Mesenchymal stem cell (in vitro differentiated cells and primary cell): Measurements from ENCODE around the gene PSPH.
"Not testable (repeated sequence)": the region's sequence is repeated elsewhere in the genome, so short reads cannot be mapped to it uniquely, and the experiment has no call there.

Experiments used
- DNase-seq: peaks from one replicate; pipeline ENCODE4 v3.0.0-alpha.2; 2013
- H2AFZ ChIP-seq: one replicate; pipeline ENCODE4 v1.6.1; 2013; ENCODE audit warnings: low read depth, mild to moderate bottlenecking, control low read depth, inconsistent platforms, low read length, moderate library complexity
- H2AK5ac ChIP-seq: 2 replicates; pipeline ENCODE4 v1.6.1; 2013; ENCODE audit warnings: low read length, moderate library complexity, mild to moderate bottlenecking, inconsistent platforms; ENCODE audit not compliant: severe bottlenecking
- H2BK120ac ChIP-seq: one replicate; pipeline ENCODE4 v1.6.1; 2013; ENCODE audit warnings: low read depth, mild to moderate bottlenecking, inconsistent platforms, low read length, moderate library complexity
- H2BK12ac ChIP-seq, 2 experiments: one replicate each; pipeline ENCODE4 v1.6.1; 2013; ENCODE audit warnings: inconsistent platforms in 2 of 2, low read length in 2 of 2, mild to moderate bottlenecking in 2 of 2, moderate library complexity in 2 of 2, control low read depth in 1 of 2
- H2BK15ac ChIP-seq: one replicate; pipeline ENCODE4 v1.6.1; 2013; ENCODE audit warnings: mild to moderate bottlenecking, low read depth, inconsistent platforms; ENCODE audit not compliant: poor library complexity, severe bottlenecking
- H2BK5ac ChIP-seq: 2 replicates; pipeline ENCODE4 v1.6.1; 2013; ENCODE audit warnings: low read depth, mild to moderate bottlenecking, low read length, control low read depth, inconsistent platforms; ENCODE audit not compliant: poor library complexity, severe bottlenecking
- H3K14ac ChIP-seq, 2 experiments: one replicate each; pipeline ENCODE4 v1.6.1; 2013; ENCODE audit warnings: inconsistent platforms in 2 of 2, low read length in 2 of 2, control low read depth in 1 of 2, mild to moderate bottlenecking in 1 of 2, moderate library complexity in 1 of 2
- H3K18ac ChIP-seq, 2 experiments: one replicate each; pipeline ENCODE4 v1.6.1; 2013; ENCODE audit warnings: inconsistent platforms in 2 of 2, low read length in 2 of 2, control low read depth in 1 of 2, low read depth in 1 of 2, mild to moderate bottlenecking in 1 of 2
- H3K23ac ChIP-seq, 2 experiments: one replicate each; pipeline ENCODE4 v1.6.1; 2013; ENCODE audit warnings: inconsistent platforms in 2 of 2, low read length in 2 of 2, mild to moderate bottlenecking in 2 of 2, moderate library complexity in 2 of 2, control low read depth in 1 of 2
- H3K27ac ChIP-seq: 2 replicates; pipeline ENCODE4 v1.5.1; 2013; ENCODE audit warnings: mild to moderate bottlenecking, moderate library complexity, low read length, control low read depth, inconsistent platforms; ENCODE audit not compliant: poor library complexity, severe bottlenecking
- H3K27me3 ChIP-seq, 2 experiments: 2 replicates each; pipeline versions ENCODE4 v1.6.1 to v1.7.0; 2013; ENCODE audit warnings: low read length in 2 of 2, mild to moderate bottlenecking in 2 of 2, moderate library complexity in 2 of 2, control low read depth in 1 of 2, inconsistent platforms in 1 of 2; ENCODE audit not compliant: control insufficient read depth in 1 of 2, insufficient read depth in 1 of 2
- H3K36me3 ChIP-seq, 2 experiments: 2 replicates each; pipeline versions ENCODE4 v1.6.1 to v1.7.0; 2013; ENCODE audit warnings: low read length in 2 of 2, control low read depth in 1 of 2, inconsistent platforms in 1 of 2, low read depth in 1 of 2, mild to moderate bottlenecking in 1 of 2; ENCODE audit not compliant: insufficient read depth in 2 of 2, control insufficient read depth in 1 of 2
- H3K4ac ChIP-seq, 2 experiments: one replicate each; pipeline ENCODE4 v1.6.1; 2013; ENCODE audit warnings: inconsistent platforms in 2 of 2, low read length in 2 of 2, mild to moderate bottlenecking in 2 of 2, moderate library complexity in 2 of 2, control low read depth in 1 of 2, low read depth in 1 of 2
- H3K4me1 ChIP-seq: 2 replicates; pipeline ENCODE4 v1.6.1; 2013; ENCODE audit warnings: low read depth, low read length, control low read depth; ENCODE audit not compliant: control insufficient read depth, insufficient read depth
- H3K4me2 ChIP-seq: 2 replicates; pipeline ENCODE4 v1.6.1; 2013; ENCODE audit warnings: low read length, mild to moderate bottlenecking, inconsistent platforms; ENCODE audit not compliant: poor library complexity, severe bottlenecking
- H3K4me3 ChIP-seq, 2 experiments: 2 replicates each; pipeline versions ENCODE4 v1.5.1 to v1.7.0; 2013; ENCODE audit warnings: low read length in 2 of 2, mild to moderate bottlenecking in 2 of 2, control low read depth in 1 of 2, low read depth in 1 of 2; ENCODE audit not compliant: insufficient read depth in 1 of 2
- H3K79me1 ChIP-seq: replicated peaks from 2 replicates; pipeline ENCODE4 v1.6.1; 2013; ENCODE audit warnings: mild to moderate bottlenecking, control low read depth, low read length, inconsistent platforms; ENCODE audit not compliant: poor library complexity, severe bottlenecking
- H3K9ac ChIP-seq: 2 replicates; pipeline ENCODE4 v1.7.0; 2013; ENCODE audit warnings: mild to moderate bottlenecking, low read length, moderate library complexity
- H3K9me3 ChIP-seq: 2 replicates; pipeline ENCODE4 v1.7.0; 2013; ENCODE audit warnings: mild to moderate bottlenecking, low read length; ENCODE audit not compliant: control insufficient read depth
- H4K8ac ChIP-seq: one replicate; pipeline ENCODE4 v1.6.1; 2013; ENCODE audit warnings: inconsistent platforms, mild to moderate bottlenecking, low read length, moderate library complexity
- H4K91ac ChIP-seq: one replicate; pipeline ENCODE4 v1.6.1; 2013; ENCODE audit warnings: mild to moderate bottlenecking, low read length, inconsistent platforms
- WGBS: methylation state at CpG from one replicate; pipeline ENCODE4 v1.1.7; 2013; ENCODE audit warnings: mixed read lengths; 5-methylcytosine and 5-hydroxymethylcytosine counted together

PSPH gene

DNA sequence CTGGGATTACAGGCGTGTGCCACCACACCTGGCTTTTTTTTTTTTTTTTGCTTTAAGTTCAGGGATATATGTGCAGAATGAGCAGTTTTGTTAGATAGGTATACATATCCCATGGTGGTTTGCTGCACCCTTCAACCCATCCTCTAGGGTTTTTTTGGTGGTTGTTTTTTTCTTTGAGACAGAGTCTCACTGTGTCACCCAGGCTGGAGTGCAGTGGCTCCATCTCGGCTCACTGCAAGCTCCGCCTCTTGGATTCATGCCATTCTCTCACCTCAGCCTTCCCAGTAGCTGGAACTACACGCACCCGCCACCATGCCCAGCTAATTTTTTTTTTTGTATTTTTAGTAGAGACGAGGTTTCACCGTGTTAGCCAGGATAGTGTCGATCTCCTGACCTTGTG lies 2.5 kb downstream of the PSPH start:
- H3K36me3 ChIP-seq, result peaks cover 4 to 11% of the 10 kb centered on the region in 2 experiments
- not testable (repeated sequence) for H2BK5ac ChIP-seq, H4K8ac ChIP-seq, H3K79me1 ChIP-seq, H3K23ac ChIP-seq, H3K27me3 ChIP-seq, H4K91ac ChIP-seq, H2AK5ac ChIP-seq, H3K9me3 ChIP-seq, DNase-seq, H2BK15ac ChIP-seq, H2AFZ ChIP-seq, H2BK12ac ChIP-seq, H3K4me3 ChIP-seq, H2BK120ac ChIP-seq, H3K4me2 ChIP-seq, H3K9ac ChIP-seq, H3K14ac ChIP-seq
- peak overlapping the region in 1 of 2 experiments; percentile 74 for H3K18ac ChIP-seq
- H3K4ac ChIP-seq, result peak overlapping the region in 1 of 2 experiments; percentile 67
- peaks cover 23% of the 10 kb centered on the region for H3K4me1 ChIP-seq
- peak overlapping the region; percentile 90 for H3K27ac ChIP-seq
- 86% methylated on average over 7 of the region's 8 CpGs for WGBS

DNA sequence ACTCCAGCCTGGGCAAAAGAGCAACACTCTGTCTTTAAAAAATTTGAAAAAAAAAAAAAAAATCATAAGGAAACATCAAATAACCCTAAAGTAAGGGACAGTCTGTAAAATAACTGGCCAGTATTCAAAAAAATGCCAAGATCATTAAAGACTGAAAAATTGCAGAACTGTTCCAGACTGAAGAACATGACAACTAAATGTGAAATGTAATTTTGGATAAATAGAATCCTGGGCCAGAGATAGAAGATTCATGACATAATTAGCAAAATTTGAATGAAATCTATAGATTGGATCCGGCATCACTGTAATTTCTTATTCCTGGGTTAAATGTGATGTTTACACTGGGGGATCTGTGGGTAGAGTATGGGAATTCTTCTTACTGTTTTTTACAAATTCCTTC lies 3.0 kb downstream of the PSPH start:
- 100% methylated on average over 1 of the region's 1 CpG for WGBS
- Histone ChIP-seq H3K4ac (no peak overlapping the region), H3K18ac (no peak overlapping the region), H2BK15ac (no peak overlapping the region), H3K4me3 (no peak overlapping the region), H3K36me3 (peaks cover under 1 to 6% of the 10 kb centered on the region in 2 experiments), H3K4me2 (no peak overlapping the region), H2AFZ (no peak overlapping the region), H3K27ac (peak overlapping the region; percentile 90), H4K91ac (no peak overlapping the region), H2BK120ac (no peak overlapping the region), H3K9me3 (no peaks in the 10 kb centered on the region), H3K9ac (no peak overlapping the region), H3K23ac (no peak overlapping the region), H2AK5ac (no peak overlapping the region), H2BK5ac (no peak overlapping the region), H3K14ac (no peak overlapping the region), H3K27me3 (no peaks in the 10 kb centered on the region), H3K79me1 (peaks cover 4% of the 10 kb centered on the region), H2BK12ac (no peak overlapping the region), H4K8ac (no peak overlapping the region), H3K4me1 (peaks cover 20% of the 10 kb centered on the region)
- no peak for DNase-seq

DNA sequence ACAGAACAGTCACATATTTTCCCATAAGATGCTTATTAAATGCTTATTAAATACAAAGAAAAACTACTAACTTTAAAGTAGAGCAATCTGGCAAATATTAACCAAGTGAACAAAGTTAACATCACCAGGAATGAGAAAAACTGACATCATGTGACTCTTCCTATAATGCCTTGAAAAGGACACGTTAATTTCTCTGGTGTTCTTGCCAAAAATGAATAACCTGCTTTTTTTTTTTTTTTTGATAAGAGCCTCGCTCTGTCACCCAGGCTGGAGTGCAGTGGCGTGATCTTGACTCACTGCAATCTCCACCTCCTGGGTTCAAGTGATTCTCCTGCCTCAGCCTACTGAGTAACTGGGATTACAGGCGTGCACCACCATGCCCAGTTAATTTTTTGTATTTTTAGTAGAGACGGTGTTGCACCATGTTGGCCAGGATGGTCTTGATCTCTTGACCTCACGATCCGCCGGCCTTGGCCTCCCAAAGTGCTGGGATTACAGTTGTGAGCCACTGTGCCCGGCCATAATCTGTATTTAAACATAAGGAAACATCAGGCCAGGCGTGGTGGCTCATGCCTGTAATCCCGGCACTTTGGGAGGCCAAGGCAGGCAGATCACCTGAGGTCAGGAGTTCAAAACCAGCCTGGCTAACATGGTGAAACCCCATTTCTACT lies 3.7 kb downstream of the PSPH start:
- Histone ChIP-seq H3K18ac (peak overlapping the region in 1 of 2 experiments; percentile 34), H3K9ac (peak overlapping the region; percentile 9), H4K91ac (peak overlapping the region; percentile 43), H2BK5ac (peak overlapping the region; percentile 92), H3K4ac (peak overlapping the region in 1 of 2 experiments; percentile 49), H3K4me1 (peaks cover 16% of the 10 kb centered on the region), H3K27ac (peak overlapping the region; percentile 90), H2BK12ac (peak overlapping the region in 1 of 2 experiments; percentile 72)
- not testable (repeated sequence) for H3K23ac ChIP-seq, H4K8ac ChIP-seq, H3K9me3 ChIP-seq, H2AFZ ChIP-seq, H3K27me3 ChIP-seq, H2BK120ac ChIP-seq, H3K4me3 ChIP-seq, H3K4me2 ChIP-seq, H2AK5ac ChIP-seq, DNase-seq, H3K36me3 ChIP-seq, H3K79me1 ChIP-seq, H2BK15ac ChIP-seq, H3K14ac ChIP-seq
- WGBS, result 90% methylated on average over 11 of the region's 11 CpGs

DNA sequence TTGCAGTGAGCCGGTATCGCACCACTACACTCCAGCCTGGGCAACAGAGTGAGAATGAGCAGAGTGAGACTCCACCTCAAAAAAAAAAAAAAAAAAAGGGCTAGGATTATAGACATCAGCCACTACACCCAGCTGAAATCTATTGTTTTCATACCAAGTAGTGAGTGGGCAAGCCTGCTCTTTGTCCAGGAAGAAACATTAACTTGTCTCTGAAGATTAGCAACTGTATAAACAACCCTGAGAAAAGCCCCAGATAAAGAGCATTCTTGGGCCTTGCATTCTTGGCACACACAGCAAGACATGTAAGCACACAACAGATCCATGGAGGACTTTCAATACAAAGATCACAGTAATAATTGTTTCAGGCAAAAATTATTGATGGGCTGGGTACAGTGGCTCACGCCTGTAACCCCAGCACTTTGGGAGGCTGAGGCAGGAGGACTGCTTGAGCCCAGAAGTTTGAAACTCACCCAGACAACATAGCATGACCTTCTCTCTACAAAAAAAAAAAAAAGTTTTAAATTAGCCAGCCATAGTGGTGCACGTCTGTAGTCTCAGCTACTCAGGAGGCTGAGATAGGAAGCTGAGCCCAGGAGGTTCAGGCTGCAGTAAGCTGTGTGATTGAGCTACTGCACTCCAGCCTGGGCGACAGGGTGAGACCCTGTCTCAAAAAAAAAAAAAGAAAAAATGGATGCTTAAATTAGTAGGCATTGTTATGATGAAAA lies 4.4 kb downstream of the PSPH start:
- Histone ChIP-seq H2BK15ac (no peak overlapping the region), H2AFZ (no peak overlapping the region), H2BK120ac (no peak overlapping the region), H3K79me1 (peaks cover 8% of the 10 kb centered on the region), H2AK5ac (peak overlapping the region; percentile 2), H3K4me2 (no peak overlapping the region), H3K9me3 (no peaks in the 10 kb centered on the region), H3K4me3 (no peak overlapping the region), H3K14ac (no peak overlapping the region), H3K18ac (peak overlapping the region; percentile 62 to 83), H2BK12ac (peak overlapping the region in 1 of 2 experiments; percentile 54), H4K8ac (peak overlapping the region; percentile 12), H2BK5ac (peak overlapping the region; percentile 92), H3K4ac (peak overlapping the region; percentile 75 to 91), H4K91ac (peak overlapping the region; percentile 90), H3K36me3 (peaks cover 0 to 4% of the 10 kb centered on the region in 2 experiments), H3K9ac (peak overlapping the region; percentile 9), H3K4me1 (peaks cover 16% of the 10 kb centered on the region), H3K27ac (peak overlapping the region; percentile 90), H3K27me3 (no peaks in the 10 kb centered on the region), H3K23ac (no peak overlapping the region)
- 7% methylated on average over 1 of the region's 5 CpGs for WGBS
- DNase-seq, result peak; percentile 94
